Glutamatergic neuron (in vitro differentiated cells): ENCODE measurements around the gene CPSF4. TPM values are rescaled to one million over a fixed set of nuclear protein-coding genes. Genes with fewer than 3 reads are reported as not detected.
A peak's percentile ranks its signal among the peaks of the same experiment; 100 is the strongest.

Source experiments
- DNase-seq: peaks from one replicate; pipeline ENCODE4 v3.0.0; 2022
- H3K27ac Mint-ChIP-seq: one replicate; pipeline ENCODE4 v1.8.0; 2020; ENCODE audit warnings: mild to moderate bottlenecking, mixed read lengths, inconsistent platforms; ENCODE audit not compliant: unreplicated experiment
- H3K27me3 Mint-ChIP-seq: one replicate; pipeline ENCODE4 v1.8.0; 2020; ENCODE audit warnings: mild to moderate bottlenecking, moderate library complexity, mixed read lengths, inconsistent platforms; ENCODE audit not compliant: unreplicated experiment
- H3K36me3 Mint-ChIP-seq: one replicate; pipeline ENCODE4 v1.8.0; 2020; ENCODE audit warnings: mild to moderate bottlenecking, mixed read lengths, inconsistent platforms; ENCODE audit not compliant: unreplicated experiment
- H3K4me1 Mint-ChIP-seq: one replicate; pipeline ENCODE4 v1.8.0; 2020; ENCODE audit warnings: mild to moderate bottlenecking, low read depth, mixed read lengths, inconsistent platforms; ENCODE audit not compliant: unreplicated experiment
- H3K4me3 Mint-ChIP-seq: one replicate; pipeline ENCODE4 v1.8.0; 2020; ENCODE audit warnings: mild to moderate bottlenecking, mixed read lengths, inconsistent platforms; ENCODE audit not compliant: unreplicated experiment
- H3K9me3 Mint-ChIP-seq: one replicate; pipeline ENCODE4 v1.8.0; 2020; ENCODE audit warnings: mild to moderate bottlenecking, moderate library complexity, mixed read lengths, inconsistent platforms; ENCODE audit not compliant: unreplicated experiment
- CTCF ChIP-seq: fragments of 200-600 bp; sonication (generic); IDR thresholded peaks from one replicate; pipeline ENCODE4 v1.5.0; 2021; ENCODE audit not compliant: partially characterized antibody, unreplicated experiment
- total RNA-seq: library from RNA; stranded (reverse); fragmentation: NEBNext Ultra II Directional; extraction: Animal tissue kit (Norgen Biotek cat#: 25700); gene quantifications from one replicate; pipeline ENCODE4 v1.2.1, GENCODE V29; 2021; ENCODE audit not compliant: unreplicated experiment

CPSF4 gene
- total RNA-seq, 1 donor from 2014 or later: 106 TPM

DNA sequence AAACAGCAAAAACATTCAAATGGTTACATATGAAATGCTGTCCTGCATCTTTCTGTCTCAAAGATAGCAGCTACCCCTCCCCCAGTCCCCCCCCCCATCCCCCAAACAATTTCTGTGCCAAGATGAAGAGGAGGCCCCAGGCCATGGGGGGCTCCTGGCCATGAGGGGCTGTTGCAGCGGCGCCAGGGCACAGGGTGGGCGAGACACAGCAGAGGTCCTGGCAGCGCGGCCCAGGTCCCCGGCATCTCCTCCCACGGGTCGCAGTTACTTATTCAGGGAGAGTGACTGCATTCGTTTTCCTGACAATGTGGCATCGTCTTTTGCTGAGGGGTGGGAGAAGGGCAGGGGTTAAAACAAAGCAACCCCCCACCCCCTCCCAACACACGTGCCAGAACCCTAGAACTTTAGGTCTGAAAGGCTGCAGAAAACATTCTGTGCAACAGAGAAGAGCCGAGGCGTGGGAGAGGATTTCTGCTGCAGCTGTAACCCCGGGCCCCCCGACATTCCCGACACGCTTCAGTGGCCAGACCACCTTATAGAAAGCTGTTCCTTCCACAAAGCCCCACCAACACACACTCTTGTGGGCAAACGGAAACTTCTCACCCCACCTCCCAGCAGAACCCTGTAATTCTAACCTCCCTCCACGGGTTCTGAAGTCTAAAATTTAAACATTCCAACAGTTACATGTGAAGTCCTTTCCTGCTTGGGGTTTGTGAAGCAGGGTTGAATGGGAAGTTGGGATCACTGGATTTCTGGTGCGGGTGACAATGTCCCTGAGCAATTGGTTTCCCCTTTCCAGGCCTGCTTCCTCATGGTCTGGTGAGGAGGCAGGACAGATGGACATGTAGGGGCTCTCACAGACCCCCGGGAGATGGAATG is 42.1 kb upstream of the CPSF4 start:
- H3K36me3 Mint-ChIP-seq: no peaks in the 10 kb centered on the region
- H3K4me3 Mint-ChIP-seq: no peak overlapping the region
- TF ChIP-seq CTCF: no peak
- H3K27me3 Mint-ChIP-seq: peaks cover 10% of the 10 kb centered on the region
- H3K9me3 Mint-ChIP-seq: peaks cover 9% of the 10 kb centered on the region
- H3K4me1 Mint-ChIP-seq: no peaks in the 10 kb centered on the region
- no peak for DNase-seq
- H3K27ac Mint-ChIP-seq: no peak overlapping the region

DNA sequence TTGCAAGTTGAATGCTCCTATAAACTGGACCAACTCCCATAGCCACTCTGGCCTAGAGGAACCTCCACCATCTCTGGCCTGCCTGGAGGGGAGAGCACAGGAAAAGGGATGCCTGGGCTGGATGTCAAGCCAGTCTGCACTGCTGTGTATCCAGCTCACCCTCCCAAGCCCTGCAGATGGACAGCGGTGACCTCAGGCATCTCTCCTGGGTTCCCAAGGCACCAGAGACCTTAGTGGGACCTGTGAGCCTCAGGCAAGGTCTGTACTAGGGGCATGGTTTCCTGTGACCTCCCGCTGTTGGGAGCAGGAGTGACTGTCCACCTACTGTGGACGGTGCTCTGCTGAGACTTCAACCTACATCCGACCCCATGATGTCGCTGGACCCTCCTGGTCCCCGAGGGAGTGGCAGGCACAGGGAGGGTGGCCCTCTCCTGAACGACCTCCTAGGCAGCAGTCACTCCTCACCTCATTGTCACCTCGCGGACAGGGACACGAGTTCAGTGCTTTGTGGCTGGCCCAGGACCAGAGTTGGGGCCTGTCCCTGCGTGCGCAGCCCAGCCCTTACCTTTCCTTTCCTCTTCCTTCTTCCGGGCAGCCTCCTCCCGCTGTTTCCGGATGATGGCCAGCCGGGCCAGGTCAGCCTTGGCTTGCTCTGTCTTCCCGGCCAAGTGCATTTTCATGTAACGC is 41.3 kb upstream of the CPSF4 start:
- Mint-ChIP-seq H3K4me1 (no peaks in the 10 kb centered on the region), H3K27me3 (peaks cover 10% of the 10 kb centered on the region), H3K27ac (peak overlapping the region; percentile 1), H3K9me3 (peaks cover 9% of the 10 kb centered on the region), H3K4me3 (peak overlapping the region; percentile 16), H3K36me3 (no peaks in the 10 kb centered on the region)
- no peak for DNase-seq
- TF ChIP-seq CTCF: no peak

GRCh38 chr7:99398891-99399445 is 39.8 kb upstream of the CPSF4 start:
- Mint-ChIP-seq H3K27ac (peak overlapping the region; percentile 77), H3K4me3 (no peak overlapping the region), H3K9me3 (peaks cover 5% of the 10 kb centered on the region), H3K4me1 (peaks cover 2% of the 10 kb centered on the region), H3K36me3 (peaks cover 6% of the 10 kb centered on the region), H3K27me3 (peaks cover 3% of the 10 kb centered on the region)
- no peak for TF ChIP-seq CTCF
- no peak for DNase-seq

GRCh38 chr7:99399597-99399996 is 39.1 kb upstream of the CPSF4 start:
- no peak for DNase-seq
- peaks cover 4% of the 10 kb centered on the region for H3K9me3 Mint-ChIP-seq
- TF ChIP-seq CTCF: no peak
- H3K4me3 Mint-ChIP-seq: no peak overlapping the region
- H3K27me3 Mint-ChIP-seq: peaks cover 3% of the 10 kb centered on the region
- no peak overlapping the region for H3K27ac Mint-ChIP-seq
- H3K36me3 Mint-ChIP-seq: peaks cover 6% of the 10 kb centered on the region
- H3K4me1 Mint-ChIP-seq: peaks cover 7% of the 10 kb centered on the region
